ENCODE measurements around the gene OBSL1. TPM values are rescaled to one million over a fixed set of nuclear protein-coding genes. Genes with fewer than 3 reads are reported as not detected.
A peak's percentile ranks its signal among the peaks of the same experiment; 100 is the strongest.

OBSL1 gene
- total and polyA plus RNA-seq, 2 donors (not counting 3 experiments of a cell fraction or from before 2014, with no cell fraction given) = 16.7 to 20.7 TPM

DNA sequence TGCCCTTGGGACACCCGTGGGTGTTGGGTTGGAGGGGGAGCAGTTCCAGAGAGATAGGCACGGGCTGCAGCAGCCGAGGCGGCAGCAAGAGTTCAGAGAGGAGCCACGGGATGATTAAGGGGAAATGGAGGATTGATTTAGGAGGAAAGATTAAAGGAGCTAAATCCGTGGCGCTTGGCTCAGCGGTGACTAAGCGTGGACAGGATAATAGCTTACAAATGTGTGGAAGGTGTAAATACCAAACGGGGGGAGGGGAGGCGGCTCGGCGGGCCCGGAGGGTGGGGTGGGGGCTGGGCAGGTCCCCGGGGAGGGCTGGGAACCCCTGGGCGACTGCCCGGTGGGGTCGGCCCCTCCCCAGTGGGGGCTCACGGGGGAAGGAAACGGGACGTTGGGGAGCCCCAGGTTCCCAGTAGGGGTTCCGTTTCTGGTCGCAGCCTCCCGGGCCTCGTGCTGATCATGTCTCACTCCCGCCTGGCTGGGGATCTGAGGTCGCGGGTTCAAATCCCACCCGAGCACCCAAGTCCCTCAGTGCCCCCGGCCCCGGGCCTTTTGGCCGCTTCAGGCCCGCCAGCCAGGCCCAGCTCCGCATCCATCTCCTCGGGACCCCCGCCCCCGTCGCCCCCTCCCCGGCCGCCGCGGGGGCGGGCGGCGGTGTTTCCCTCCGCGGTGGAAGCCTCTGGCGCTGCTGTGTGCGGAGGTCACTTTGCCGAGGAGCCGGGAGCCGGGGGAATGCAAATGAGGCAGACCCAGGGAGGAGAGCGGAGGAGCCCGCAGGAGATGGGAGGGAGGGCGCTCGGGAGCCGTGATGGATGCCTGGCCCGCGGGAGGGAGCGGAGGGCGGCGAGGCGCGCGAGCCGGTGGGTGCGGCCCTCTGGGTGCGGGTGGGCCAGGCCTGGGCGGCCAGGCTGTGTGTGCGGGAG lies 49.0 kb downstream of the OBSL1 start:
- dilution Hi-C loops (cut with MboI; ENCODE audit: extremely low pct_ligation_motif_present, low sequenced_read_pairs) (no loop called here), intact Hi-C loops (cut with micrococcal nuclease) (no loop called here)
- H3K9me3 ChIP-seq (replicated peaks; ENCODE audit: control insufficient read depth, insufficient read depth, low read length) = no peaks in the 10 kb centered on the region
- no peak overlapping the region for H3K4me3 ChIP-seq (replicated peaks in 1 of 3; ENCODE audit: insufficient read depth in 1 of 3, low read depth in 1 of 3, low read length in 3 of 3)
- CTCF ChIA-PET = interaction anchor here (0.6 to 12.6 kb wide), 15 partner anchors 8 to 1248 kb away, joined by 3 to 731 read pairs (median 4); partner anchors contain the start of genes ASIC4 and GMPPA
- H3K27ac ChIP-seq (ENCODE audit: insufficient read depth, low read depth, low read length) = no peak overlapping the region
- POLR2A ChIA-PET = no interaction called here
- H3K9ac ChIP-seq (replicated peaks; ENCODE audit: extremely low read depth, insufficient read depth, low read length) = no peak overlapping the region
- no peak for DNase-seq (ENCODE audit: low read depth, low spot score)
- H3K36me3 ChIP-seq (ENCODE audit: control insufficient read depth in 2 of 2, extremely low read depth in 1 of 2, insufficient read depth in 2 of 2, low read length in 2 of 2) = no peaks in the 10 kb centered on the region
- H3K4me2 ChIP-seq (ENCODE audit: insufficient read depth, low read length) = no peak overlapping the region
- BruUV-seq (replicated peaks) = no TSS peak
- TF ChIP-seq EZH2 (IDR thresholded peaks at IDR 0.05; ENCODE audit: borderline replicate concordance, low read depth, low read length, severe bottlenecking) (peak; percentile 86), JUN (IDR thresholded peaks at IDR 0.05; ENCODE audit: borderline replicate concordance, insufficient read depth, insufficient read length, low read depth) (no peak), POLR2A (IDR thresholded peaks at IDR 0.05; ENCODE audit: low read depth, low read length) (no peak)
- no peak for FAIRE-seq
- H3K27me3 ChIP-seq (ENCODE audit: control insufficient read depth in 2 of 2, insufficient read depth in 2 of 2, low read length in 2 of 2) = peaks cover 57 to 64% of the 10 kb centered on the region in 2 experiments
- no peaks in the 10 kb centered on the region for H4K20me1 ChIP-seq (replicated peaks; ENCODE audit: control insufficient read depth, extremely low read depth, insufficient read depth, low read length)
- H3K9me1 ChIP-seq (replicated peaks; ENCODE audit: control insufficient read depth, extremely low read depth, insufficient read depth, low read length) = no peaks in the 10 kb centered on the region
- H3K4me1 ChIP-seq (ENCODE audit: control insufficient read depth, extremely low read depth, insufficient read depth, low read length) = no peaks in the 10 kb centered on the region
- no peaks in the 10 kb centered on the region for H3K79me2 ChIP-seq (ENCODE audit: control insufficient read depth, insufficient read depth, low read length)
- no peak overlapping the region for H2AFZ ChIP-seq (ENCODE audit: low read depth, low read length)

DNA sequence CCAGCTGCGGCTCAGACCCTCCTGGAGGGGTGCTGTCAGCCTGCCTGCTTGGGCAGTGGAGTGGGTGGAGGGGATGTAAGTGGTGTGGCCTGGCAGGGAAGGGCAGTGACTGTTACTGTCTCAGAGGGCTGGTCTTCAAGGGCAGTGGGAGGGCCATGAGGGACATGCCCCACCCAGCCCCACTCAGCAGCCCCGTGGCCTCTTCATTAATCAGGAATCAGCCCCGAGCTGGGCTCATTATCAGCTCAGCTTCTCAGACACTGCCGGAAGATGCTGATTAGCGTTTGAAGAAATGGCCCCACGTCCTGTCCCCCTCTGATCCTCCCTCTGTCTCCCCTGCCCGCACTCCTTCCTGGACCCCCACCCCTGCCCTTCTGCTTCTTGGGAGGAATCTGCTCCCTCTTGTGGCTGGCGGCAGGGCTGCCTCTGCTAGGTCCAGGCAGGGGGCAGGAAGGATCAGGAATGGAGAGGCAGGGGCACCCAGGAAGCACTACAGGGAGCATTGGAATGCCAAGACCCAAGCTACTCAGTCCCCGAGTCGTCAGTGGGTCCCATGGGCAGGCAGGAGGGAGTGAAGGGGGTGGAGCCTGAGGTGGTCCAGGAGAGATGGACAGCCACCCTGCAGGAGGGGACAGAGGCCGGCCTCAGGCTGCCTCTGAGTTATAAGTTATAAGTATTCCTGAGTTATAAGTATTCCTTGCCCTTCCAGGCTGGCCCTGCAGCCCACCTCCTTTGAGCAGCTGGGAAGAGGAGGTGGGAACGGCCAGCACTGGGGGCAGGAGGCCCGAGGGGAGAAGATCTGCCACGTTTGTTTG lies 50.1 kb downstream of the OBSL1 start:
- no peaks in the 10 kb centered on the region for H3K4me1 ChIP-seq (ENCODE audit: control insufficient read depth, extremely low read depth, insufficient read depth, low read length)
- H3K9me1 ChIP-seq (replicated peaks; ENCODE audit: control insufficient read depth, extremely low read depth, insufficient read depth, low read length) = no peaks in the 10 kb centered on the region
- dilution Hi-C loops (cut with MboI; ENCODE audit: extremely low pct_ligation_motif_present, low sequenced_read_pairs) (no loop called here), intact Hi-C loops (cut with micrococcal nuclease) (loop anchor here (1.0 to 2.0 kb wide), 2 partner anchors 12 to 44 kb away; no protein-coding TSS in a partner anchor)
- H4K20me1 ChIP-seq (replicated peaks; ENCODE audit: control insufficient read depth, extremely low read depth, insufficient read depth, low read length) = no peaks in the 10 kb centered on the region
- H3K9ac ChIP-seq (replicated peaks; ENCODE audit: extremely low read depth, insufficient read depth, low read length) = no peak overlapping the region
- ChIA-PET CTCF (interaction anchor here (0.9 to 5.3 kb wide), 12 partner anchors 9 to 118 kb away, joined by 3 to 86 read pairs (median 5); partner anchors contain the start of gene GMPPA), POLR2A (no interaction called here)
- H3K27me3 ChIP-seq (ENCODE audit: control insufficient read depth in 2 of 2, insufficient read depth in 2 of 2, low read length in 2 of 2) = peaks cover 53 to 66% of the 10 kb centered on the region in 2 experiments
- no peak overlapping the region for H3K4me3 ChIP-seq (replicated peaks in 1 of 3; ENCODE audit: insufficient read depth in 1 of 3, low read depth in 1 of 3, low read length in 3 of 3)
- DNase-seq (ENCODE audit: low read depth, low spot score) (no peak), FAIRE-seq (no peak)
- H3K79me2 ChIP-seq (ENCODE audit: control insufficient read depth, insufficient read depth, low read length) = no peaks in the 10 kb centered on the region
- H3K27ac ChIP-seq (ENCODE audit: insufficient read depth, low read depth, low read length) = no peak overlapping the region
- no peaks in the 10 kb centered on the region for H3K36me3 ChIP-seq (ENCODE audit: control insufficient read depth in 2 of 2, extremely low read depth in 1 of 2, insufficient read depth in 2 of 2, low read length in 2 of 2)
- H3K4me2 ChIP-seq (ENCODE audit: insufficient read depth, low read length) = no peak overlapping the region
- BruUV-seq (replicated peaks) = no TSS peak
- H2AFZ ChIP-seq (ENCODE audit: low read depth, low read length) = no peak overlapping the region
- H3K9me3 ChIP-seq (replicated peaks; ENCODE audit: control insufficient read depth, insufficient read depth, low read length) = no peaks in the 10 kb centered on the region
- TF ChIP-seq, protein P1, sequence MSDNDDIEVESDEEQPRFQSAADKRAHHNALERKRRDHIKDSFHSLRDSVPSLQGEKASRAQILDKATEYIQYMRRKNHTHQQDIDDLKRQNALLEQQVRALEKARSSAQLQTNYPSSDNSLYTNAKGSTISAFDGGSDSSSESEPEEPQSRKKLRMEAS (IDR thresholded peaks at IDR 0.05; ENCODE audit: insufficient read depth, insufficient read length) = no peak
- TF ChIP-seq, protein P2, sequence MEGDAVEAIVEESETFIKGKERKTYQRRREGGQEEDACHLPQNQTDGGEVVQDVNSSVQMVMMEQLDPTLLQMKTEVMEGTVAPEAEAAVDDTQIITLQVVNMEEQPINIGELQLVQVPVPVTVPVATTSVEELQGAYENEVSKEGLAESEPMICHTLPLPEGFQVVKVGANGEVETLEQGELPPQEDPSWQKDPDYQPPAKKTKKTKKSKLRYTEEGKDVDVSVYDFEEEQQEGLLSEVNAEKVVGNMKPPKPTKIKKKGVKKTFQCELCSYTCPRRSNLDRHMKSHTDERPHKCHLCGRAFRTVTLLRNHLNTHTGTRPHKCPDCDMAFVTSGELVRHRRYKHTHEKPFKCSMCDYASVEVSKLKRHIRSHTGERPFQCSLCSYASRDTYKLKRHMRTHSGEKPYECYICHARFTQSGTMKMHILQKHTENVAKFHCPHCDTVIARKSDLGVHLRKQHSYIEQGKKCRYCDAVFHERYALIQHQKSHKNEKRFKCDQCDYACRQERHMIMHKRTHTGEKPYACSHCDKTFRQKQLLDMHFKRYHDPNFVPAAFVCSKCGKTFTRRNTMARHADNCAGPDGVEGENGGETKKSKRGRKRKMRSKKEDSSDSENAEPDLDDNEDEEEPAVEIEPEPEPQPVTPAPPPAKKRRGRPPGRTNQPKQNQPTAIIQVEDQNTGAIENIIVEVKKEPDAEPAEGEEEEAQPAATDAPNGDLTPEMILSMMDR (IDR thresholded peaks at IDR 0.05; ENCODE audit: extremely low read depth in 1 of 2, insufficient read depth in 1 of 2, low read depth in 1 of 2, low read length in 2 of 2) = peak; percentile 26 to 63
- TF ChIP-seq JUN (IDR thresholded peaks at IDR 0.05; ENCODE audit: borderline replicate concordance, insufficient read depth, insufficient read length, low read depth) (no peak), FOS (IDR thresholded peaks at IDR 0.05; ENCODE audit: borderline replicate concordance, insufficient read depth, low read length) (no peak), EZH2 (IDR thresholded peaks at IDR 0.05; ENCODE audit: borderline replicate concordance, low read depth, low read length, severe bottlenecking) (peak; percentile 2)

Measured in endothelial cell of umbilical vein (primary cell).